Stomach (tissue), 9 donors: Measurements from ENCODE around the gene EN1. TPM values are rescaled to one million over a fixed set of nuclear protein-coding genes. Genes with fewer than 3 reads are reported as not detected.

Experiments used
- DNase-seq, 2 donors: peaks; one replicate each; pipeline versions ENCODE4 v3.0.0 to v3.0.0-alpha.2; 2013 to 2019
- H3K27ac ChIP-seq, 5 donors: fragments of 200-600 bp in 4 of 5; sonication (generic) in 4 of 5; one replicate each; pipeline ENCODE4 v1.5.1; 2013 to 2019; ENCODE audit warnings: mild to moderate bottlenecking in 1 of 5, moderate library complexity in 1 of 5
- H3K27me3 ChIP-seq, 3 donors: fragments of 200-600 bp; sonication (generic); one replicate each; pipeline ENCODE4 v1.5.1; 2017 to 2019; ENCODE audit warnings: mixed run types in 1 of 3
- H3K36me3 ChIP-seq, 4 donors: fragments of 200-600 bp; sonication (generic); 1 replicate in 3 of 4; 2 replicates in 1 of 4; pipeline ENCODE4 v1.5.1; 2016 to 2019
- H3K4me1 ChIP-seq, 4 donors: fragments of 200-600 bp; sonication (generic); one replicate each; pipeline ENCODE4 v1.5.1; 2016 to 2019
- H3K4me3 ChIP-seq, 4 donors: fragments of 200-600 bp; sonication (generic) in 3 of 4; one replicate each; pipeline ENCODE4 v1.5.1; 2016 to 2019; ENCODE audit warnings: mild to moderate bottlenecking in 1 of 4
- H3K9me3 ChIP-seq, 4 donors: fragments of 200-600 bp; sonication (generic); one replicate each; pipeline ENCODE4 v1.5.1; 2016 to 2019
- EP300 ChIP-seq: sonication (generic); formaldehyde crosslinking; IDR thresholded peaks from one replicate; pipeline ENCODE4 v1.6.1; 2017; ENCODE audit warnings: antibody characterized with exemption
- POLR2A ChIP-seq, 4 donors: fragments of 450-650 bp; IDR thresholded peaks; one replicate each; pipeline ENCODE4 v1.6.1; 2016; ENCODE audit warnings: antibody characterized with exemption in 4 of 4, control low read depth in 2 of 4, mild to moderate bottlenecking in 1 of 4, moderate library complexity in 1 of 4
- POLR2AphosphoS5 ChIP-seq, 3 donors: sonication (generic); formaldehyde crosslinking; IDR thresholded peaks; one replicate each; pipeline ENCODE4 v1.6.1; 2016; ENCODE audit warnings: antibody characterized with exemption in 3 of 3
- WGBS, 5 donors: extraction: QIAGEN DNeasy Blood & Tissue Kit in 3 of 5; methylation state at CpG; one replicate each; pipeline versions ENCODE4 v1.1.5 to v1.1.7; 2013 to 2018; 5-methylcytosine and 5-hydroxymethylcytosine counted together
- intact Hi-C: fragments of 100-400 bp; cut with DNase I; formaldehyde crosslinking; loops from one replicate; pipeline ENCODE4 v1.15.1; 2023; ENCODE audit warnings: low total_unique reads
- polyA plus RNA-seq, 3 donors: library from polyadenylated mRNA; stranded (reverse); fragments of 200-250 nt; gene quantifications; one replicate each; pipeline ENCODE4 v1.2.3, GENCODE V29; 2013
- total RNA-seq, 5 donors: library from RNA; depleted of rRNA; stranded (reverse); fragments of >200 nt; gene quantifications; one replicate each; pipeline versions ENCODE4 v1.1.0 to v1.2.3, GENCODE V29; 2014 to 2016
- TF ChIP-seq, protein P1 (sequence below), 7 experiments: fragments of 450-650 bp in 4 of 7; fragments of 200-600 bp in 3 of 7; sonication (generic) in 3 of 7; IDR thresholded peaks; one replicate each; pipeline ENCODE4 v1.5.1; 2016 to 2019; ENCODE audit warnings: antibody characterized with exemption in 7 of 7, control low read depth in 2 of 7, mild to moderate bottlenecking in 1 of 7
- donor health status: healthy with polysubstance abuse.
- donor health status: Bipolar disorder and iron deficiency.
- donor health status: healthy.

The EN1 gene
- total and polyA plus RNA-seq, 8 donors = not detected

DNA sequence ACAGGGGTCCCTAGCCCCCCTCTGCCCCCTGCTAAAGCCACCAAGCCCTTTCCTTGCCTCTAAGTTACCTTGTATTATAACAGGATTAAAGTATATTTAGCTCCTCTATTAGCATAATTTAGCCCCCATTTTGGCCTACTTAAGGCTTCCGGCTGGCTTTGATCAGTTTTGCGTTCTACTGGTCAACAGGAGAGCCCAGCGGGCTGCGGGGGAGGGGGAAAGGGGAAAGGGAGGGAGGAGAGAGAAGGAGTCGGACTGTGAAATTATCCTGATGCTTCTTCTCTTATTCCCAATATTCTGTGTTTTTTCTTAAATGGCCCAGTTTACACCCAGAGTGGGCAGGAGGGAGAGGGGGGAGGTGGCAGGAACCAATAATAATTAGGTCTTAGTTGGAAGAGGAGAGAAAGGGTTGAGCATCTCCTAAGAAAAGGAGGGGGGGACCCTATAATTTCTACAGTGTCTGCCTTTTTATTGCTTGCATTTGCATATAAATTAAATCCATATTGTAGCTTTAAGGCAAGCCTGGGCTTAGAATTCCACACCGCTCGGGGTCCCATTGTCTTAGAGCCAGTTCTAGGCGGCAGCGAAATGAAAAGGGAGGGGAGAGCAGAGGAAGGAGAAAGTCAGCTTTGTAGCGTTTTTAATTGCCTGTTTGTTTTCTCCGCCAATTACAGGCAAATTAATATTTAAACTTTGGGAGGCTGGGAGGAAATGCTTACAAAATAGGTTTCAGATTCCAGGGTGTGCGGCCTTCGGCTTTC is 39.6 kb downstream of the EN1 start:
- Histone ChIP-seq H3K27ac (no peak overlapping the region), H3K4me1 (peaks cover 0 to 9% (median 4%) of the 10 kb centered on the region in 4 donors), H3K4me3 (peak overlapping the region in 2 of 4 donors; percentile 33 to 37), H3K9me3 (no peaks in the 10 kb centered on the region), H3K27me3 (peaks cover 0 to 76% (median 22%) of the 10 kb centered on the region in 3 donors), H3K36me3 (no peaks in the 10 kb centered on the region)
- TF ChIP-seq POLR2A (IDR thresholded peaks at IDR 0.05) = no peak
- TF ChIP-seq, protein P1, sequence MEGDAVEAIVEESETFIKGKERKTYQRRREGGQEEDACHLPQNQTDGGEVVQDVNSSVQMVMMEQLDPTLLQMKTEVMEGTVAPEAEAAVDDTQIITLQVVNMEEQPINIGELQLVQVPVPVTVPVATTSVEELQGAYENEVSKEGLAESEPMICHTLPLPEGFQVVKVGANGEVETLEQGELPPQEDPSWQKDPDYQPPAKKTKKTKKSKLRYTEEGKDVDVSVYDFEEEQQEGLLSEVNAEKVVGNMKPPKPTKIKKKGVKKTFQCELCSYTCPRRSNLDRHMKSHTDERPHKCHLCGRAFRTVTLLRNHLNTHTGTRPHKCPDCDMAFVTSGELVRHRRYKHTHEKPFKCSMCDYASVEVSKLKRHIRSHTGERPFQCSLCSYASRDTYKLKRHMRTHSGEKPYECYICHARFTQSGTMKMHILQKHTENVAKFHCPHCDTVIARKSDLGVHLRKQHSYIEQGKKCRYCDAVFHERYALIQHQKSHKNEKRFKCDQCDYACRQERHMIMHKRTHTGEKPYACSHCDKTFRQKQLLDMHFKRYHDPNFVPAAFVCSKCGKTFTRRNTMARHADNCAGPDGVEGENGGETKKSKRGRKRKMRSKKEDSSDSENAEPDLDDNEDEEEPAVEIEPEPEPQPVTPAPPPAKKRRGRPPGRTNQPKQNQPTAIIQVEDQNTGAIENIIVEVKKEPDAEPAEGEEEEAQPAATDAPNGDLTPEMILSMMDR (IDR thresholded peaks at IDR 0.05) = no peak
- intact Hi-C loops = no loop called here
- DNase-seq = no peak
- 45 to 55% (median 47%) methylated on average over 13 of the region's 13 CpGs for WGBS, 5 donors

DNA sequence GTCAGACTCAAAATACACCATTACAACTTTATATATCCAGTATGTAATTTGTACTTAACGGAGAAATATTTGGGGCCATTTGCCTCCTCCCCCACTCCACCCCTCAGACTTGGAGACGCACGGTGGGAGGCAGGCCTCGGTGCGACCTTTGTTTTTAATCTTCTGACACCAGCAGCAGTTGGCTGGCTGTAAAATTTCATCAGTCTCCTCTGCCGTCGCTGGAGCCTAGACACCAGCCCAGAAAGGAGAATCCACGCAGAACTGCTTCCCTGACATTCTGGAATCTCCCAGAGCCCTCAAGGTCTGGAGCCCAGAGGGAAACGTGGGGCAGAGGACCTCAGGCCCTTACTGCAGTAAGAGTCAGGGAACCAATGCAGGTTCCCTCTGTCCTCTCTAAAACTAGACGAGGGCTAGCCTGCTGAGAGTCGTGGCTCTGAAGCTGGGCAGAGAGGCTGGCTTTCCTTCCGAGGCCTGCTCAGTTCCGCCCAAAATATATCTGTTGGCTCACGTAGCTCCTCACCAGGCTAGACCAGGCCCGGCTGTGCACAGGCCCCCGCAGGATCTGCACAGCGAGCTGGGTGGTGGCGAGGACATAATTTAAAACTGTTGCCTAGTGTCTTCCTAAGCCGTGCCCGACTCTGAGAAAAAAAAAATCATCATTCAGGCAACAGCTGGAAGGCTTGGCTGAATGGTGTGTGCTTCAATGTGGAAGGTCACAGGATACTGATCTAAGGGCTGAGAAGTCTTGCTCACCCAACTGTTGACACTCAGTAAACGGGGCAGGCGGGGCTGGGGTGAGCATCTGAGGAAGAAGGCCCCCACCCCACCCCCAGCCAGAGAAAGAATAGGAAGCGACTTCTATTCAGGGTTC is 40.4 kb downstream of the EN1 start:
- Histone ChIP-seq H3K4me1 (peaks cover 0 to 9% (median 4%) of the 10 kb centered on the region in 4 donors), H3K27me3 (peaks cover 0 to 70% (median 18%) of the 10 kb centered on the region in 3 donors), H3K9me3 (no peaks in the 10 kb centered on the region), H3K36me3 (no peaks in the 10 kb centered on the region), H3K4me3 (no peak overlapping the region), H3K27ac (no peak overlapping the region)
- intact Hi-C loops = no loop called here
- WGBS, 5 donors = 50 to 56% (median 53%) methylated on average over 23 of the region's 23 CpGs
- TF ChIP-seq POLR2A (IDR thresholded peaks at IDR 0.05) = no peak
- TF ChIP-seq, protein P1 (IDR thresholded peaks at IDR 0.05) = no peak
- TF ChIP-seq EP300 = no peak
- no peak for TF ChIP-seq POLR2AphosphoS5 (IDR thresholded peaks at IDR 0.05)
- DNase-seq = no peak

DNA sequence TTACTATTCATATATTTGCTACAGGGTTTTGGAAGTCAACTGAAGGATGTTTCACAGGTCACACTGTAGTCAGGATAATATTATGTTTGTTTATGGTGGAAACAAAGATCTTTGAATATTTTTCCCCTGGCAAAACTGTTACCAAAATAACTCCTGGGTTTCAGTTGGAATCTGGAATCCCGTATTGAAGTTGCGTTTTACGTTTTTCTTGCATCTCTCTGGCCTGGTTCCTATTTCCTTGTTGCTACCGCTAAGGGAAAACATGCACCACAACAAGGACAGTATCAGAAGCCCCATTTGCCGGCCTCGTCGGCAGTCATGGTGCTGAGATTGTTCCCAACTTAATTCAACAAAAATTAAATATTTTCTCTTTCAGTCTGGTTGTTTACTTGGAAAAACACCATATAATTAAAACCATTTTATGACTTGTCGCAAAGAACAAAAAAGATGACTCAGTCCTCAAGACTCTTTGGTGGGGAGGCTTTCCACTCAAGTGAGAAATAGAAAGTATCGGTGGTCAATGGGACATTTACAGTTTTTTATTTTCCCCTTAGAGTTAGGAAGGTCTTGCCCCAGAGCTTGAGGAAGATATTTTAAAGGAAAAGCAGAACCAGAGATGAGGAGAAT is 42.3 kb downstream of the EN1 start:
- no peak for DNase-seq
- intact Hi-C loops = no loop called here
- Histone ChIP-seq H3K4me1 (peaks cover 0 to 9% (median 4%) of the 10 kb centered on the region in 4 donors), H3K36me3 (no peaks in the 10 kb centered on the region), H3K4me3 (no peak overlapping the region), H3K9me3 (no peaks in the 10 kb centered on the region), H3K27me3 (peaks cover 0 to 62% (median 18%) of the 10 kb centered on the region in 3 donors), H3K27ac (no peak overlapping the region)
- TF ChIP-seq EP300 (no peak), POLR2AphosphoS5 (IDR thresholded peaks at IDR 0.05) (no peak), POLR2A (IDR thresholded peaks at IDR 0.05) (no peak)
- TF ChIP-seq, protein P1 (IDR thresholded peaks at IDR 0.05) = no peak
- 81 to 86% (median 83%) methylated on average over 9 of the region's 9 CpGs for WGBS, 5 donors

GRCh38 chr2:118803012-118803411 is 44.4 kb downstream of the EN1 start:
- WGBS, 5 donors = 50 to 69% (median 63%) methylated on average over 5 of the region's 5 CpGs
- Histone ChIP-seq H3K4me1 (peaks cover 0 to 2% (median under 1%) of the 10 kb centered on the region in 4 donors), H3K36me3 (no peaks in the 10 kb centered on the region), H3K9me3 (no peaks in the 10 kb centered on the region), H3K27ac (no peak overlapping the region), H3K4me3 (no peak overlapping the region), H3K27me3 (peaks cover 0 to 40% (median 8%) of the 10 kb centered on the region in 3 donors)
- TF ChIP-seq, protein P1 (IDR thresholded peaks at IDR 0.05) = no peak
- TF ChIP-seq POLR2AphosphoS5 (IDR thresholded peaks at IDR 0.05) (no peak), POLR2A (IDR thresholded peaks at IDR 0.05) (no peak), EP300 (no peak)
- DNase-seq = no peak
- intact Hi-C loops = no loop called here
